GM19397 (cell line): ENCODE measurements around the gene KIAA1671.
"Not testable (repeated sequence)": the region's sequence is repeated elsewhere in the genome, so short reads cannot be mapped to it uniquely, and the experiment has no call there.

ENCODE experiments used
- ATAC-seq: cut with Tn5 transposase; IDR thresholded peaks from one replicate; pipeline ENCODE4 v1.9.1; 2021; ENCODE audit warnings: mild to moderate bottlenecking, moderate library complexity; ENCODE audit not compliant: unreplicated experiment

KIAA1671 gene

DNA sequence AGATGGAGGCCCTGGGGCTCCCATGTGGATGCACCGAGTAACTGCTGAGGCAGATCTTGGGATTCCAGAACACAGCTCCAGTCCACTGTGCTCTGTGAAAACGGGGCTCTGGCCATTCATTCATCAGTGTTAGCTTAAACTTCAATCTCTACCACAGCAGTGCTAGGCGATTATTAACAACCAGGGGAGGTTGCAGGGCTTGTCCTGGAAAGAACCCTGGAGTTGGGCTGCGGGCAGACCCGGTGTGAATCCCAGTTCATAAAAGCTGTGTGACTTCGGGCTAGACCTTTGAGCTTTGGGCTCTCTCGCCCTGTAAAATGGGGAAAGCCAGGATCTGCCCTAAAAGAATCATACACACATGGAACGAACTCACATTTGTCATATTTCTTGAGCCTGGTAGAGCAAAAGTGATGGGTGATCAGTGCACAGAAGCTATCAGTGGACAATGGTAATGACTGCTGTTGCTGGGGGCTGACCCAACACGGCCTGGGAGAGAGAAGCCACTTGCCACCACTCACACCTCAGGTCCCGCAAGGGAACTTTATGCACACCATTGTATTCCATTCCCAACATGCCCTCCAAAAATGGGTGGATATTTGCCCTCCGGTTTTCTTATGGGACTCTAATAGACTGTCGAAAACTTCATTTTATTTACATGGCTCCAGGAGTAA is 231.6 kb downstream of the KIAA1671 start:
- ATAC-seq, result no peak

DNA sequence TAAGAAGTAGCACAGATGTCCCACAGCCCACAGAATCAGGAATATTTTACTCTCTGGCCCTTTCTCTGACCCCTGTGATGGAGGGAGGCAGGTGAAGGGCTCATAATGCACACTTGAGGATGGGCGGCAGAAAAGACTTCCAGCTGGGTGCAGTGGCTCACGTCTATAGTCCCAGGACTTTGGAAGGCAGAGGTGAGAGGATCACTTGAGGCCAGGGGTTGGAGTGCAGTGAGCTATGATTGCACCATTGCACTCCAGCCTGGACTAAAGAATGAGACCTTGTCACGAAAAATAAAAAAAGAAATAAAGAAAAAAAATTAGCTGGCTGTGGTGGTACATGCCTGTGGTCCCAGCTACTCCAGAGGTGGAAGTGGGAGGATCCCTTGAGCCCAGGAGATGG is 233.6 kb downstream of the KIAA1671 start:
- no peak for ATAC-seq

DNA sequence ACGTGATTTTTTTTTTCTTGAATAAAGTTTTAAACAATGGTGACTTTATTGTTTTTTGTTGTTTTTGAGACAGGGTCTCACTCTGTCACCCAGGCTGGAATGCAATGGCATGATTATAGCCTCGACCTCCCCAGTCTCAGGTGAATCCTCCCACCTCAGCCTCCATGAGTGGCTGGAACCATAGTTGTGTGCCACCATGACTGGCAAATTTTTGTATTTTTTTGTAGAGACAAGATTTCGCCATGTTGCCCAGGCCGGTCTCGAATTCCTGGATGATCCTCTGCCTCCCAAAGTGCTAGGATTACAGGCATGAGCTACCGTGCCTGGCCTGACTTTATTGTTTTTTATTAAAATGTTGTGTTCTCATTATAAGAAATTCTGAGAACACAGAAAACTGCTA is 235.0 kb downstream of the KIAA1671 start:
- ATAC-seq, result no peak

DNA sequence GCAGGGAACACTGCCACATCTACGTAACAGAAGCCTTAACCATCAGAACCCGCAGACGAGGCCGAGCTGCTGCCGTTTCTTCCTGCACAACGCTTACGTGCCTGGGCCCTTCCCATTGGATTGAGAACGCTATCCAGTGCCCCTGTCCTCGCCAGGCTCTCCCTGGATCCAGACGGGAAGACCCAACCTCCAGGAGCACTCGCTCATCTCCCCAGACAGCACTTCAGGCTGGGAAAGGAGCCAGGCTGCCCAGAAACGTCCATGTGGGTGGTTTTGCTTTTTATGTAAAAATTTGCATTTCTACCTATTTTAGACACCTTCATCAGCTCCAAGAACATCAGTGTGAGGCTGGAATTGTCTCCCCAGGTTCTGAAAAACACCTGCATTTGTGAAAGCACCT is 239.9 kb downstream of the KIAA1671 start:
- ATAC-seq, result no peak

DNA sequence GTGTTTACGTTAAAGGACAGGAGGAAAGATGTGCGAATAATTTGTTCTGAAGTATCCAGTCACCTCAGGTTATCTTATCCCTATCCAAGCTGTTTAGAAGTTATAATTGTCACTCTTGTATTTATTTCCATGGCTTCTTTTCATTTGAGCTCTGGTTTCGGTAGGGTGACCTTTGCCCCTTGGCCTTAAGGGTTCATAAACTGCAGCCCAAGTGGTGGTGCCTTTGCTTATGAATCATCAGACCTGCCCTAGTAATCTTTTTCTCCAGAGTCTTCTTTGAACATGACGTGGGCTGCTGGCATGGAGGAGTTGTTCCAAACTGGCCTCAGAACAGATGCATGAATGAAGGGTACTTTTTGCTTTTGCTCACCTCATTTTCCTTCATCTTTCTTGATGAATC is 240.6 kb downstream of the KIAA1671 start:
- no peak for ATAC-seq

DNA sequence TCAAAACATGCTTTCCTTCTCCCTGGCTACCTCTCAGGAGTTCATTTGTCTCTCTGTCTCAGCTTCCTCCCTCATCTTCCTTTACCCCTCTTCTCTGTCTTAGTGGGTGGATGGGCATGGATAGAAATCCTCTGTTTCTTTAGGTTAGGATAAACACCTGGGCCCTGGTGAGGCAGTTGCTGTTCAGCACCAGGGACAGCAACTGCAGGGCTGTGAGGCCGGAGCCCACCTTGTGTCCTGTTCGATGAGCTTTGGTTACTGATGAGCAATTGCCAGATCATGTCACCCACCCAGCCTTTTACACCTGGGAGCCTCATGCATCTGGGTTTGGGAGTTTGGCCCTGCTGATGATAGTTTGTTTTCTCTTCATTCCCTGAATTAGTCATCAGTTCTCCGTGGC is 241.0 kb downstream of the KIAA1671 start:
- ATAC-seq, result no peak

DNA sequence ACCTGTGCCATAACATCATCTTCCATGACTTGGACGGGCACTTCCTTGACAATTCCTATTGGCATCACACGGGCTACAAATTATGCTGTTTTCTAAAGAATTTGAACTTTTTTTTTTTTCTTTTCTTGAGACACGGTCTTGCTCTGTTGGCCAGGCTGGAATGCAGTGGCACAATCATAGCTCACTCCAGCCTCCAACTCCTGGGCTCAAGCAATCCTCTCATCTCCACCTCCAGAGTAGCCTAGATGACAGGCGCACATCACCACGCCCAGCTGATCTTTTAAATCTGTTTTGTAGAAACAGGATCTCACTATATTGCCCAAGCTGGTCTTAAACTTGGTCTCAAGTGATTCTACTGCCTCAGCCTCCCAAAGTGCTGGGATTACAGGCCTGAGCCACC is 243.8 kb downstream of the KIAA1671 start:
- ATAC-seq, result no peak

DNA sequence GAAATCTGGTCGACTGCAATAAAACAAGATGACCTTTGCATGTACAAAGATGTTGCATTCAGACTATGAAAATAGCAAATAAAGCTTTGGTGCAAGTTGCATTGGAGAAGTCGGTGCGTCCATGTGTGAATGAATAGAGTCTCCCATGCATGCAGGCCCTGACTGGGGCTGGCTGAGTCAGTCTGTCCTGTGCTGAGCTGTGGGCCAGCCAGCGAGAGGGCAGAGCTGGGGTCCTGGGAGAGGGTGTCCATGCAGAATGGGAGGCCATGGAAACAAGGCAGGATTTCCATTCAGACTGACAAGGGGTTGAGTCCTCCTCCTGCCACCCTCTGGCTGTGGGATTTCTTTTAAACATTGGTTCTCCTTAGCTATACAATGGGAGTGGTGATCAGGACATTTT is 244.8 kb downstream of the KIAA1671 start:
- no peak for ATAC-seq

DNA sequence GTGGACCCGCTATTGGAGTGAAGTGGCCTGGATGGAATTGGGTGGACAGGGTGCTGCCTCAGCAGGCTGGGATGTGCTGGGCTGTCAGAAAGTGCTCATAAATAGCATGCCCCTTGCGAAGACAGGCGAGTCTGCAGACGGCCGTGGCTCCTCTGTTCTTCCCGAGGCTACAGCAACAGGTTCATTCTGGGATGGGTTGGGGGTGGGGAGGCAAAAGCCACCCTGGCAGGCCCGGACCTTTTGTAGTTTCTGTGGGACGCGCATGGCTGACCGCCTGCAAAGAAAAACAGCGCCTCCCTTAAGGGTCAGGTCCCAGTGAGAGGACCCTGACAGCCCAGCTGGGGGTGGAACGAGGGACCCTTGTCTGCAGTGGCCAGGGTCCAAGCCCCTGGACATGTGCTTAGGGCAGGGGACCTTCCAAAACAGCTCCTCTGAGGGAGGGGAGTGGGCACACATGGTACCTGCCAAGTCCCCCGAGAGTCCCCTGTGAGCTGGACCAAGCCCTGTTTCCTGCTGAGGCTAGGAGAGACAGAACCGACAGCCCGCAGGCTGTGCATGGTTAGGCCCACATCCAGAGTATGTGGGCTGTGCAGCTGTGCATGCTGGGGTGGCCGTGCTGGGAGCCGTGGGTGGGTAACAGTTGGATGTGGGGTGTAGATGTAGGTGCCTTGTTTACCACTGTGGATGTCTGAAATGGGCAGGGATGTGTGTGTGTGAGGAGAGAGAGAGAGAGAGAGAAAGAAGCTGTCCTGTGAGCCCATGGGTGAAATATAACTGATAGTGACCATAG is 247.4 kb downstream of the KIAA1671 start, which contains the start of gene CRYBB3:
TSS of gene CRYBB3 (plus strand) at position 128 of the 790 bp plus-strand sequence. CDS start 1,539 bp downstream, outside the sequence.
- no peak for ATAC-seq

DNA sequence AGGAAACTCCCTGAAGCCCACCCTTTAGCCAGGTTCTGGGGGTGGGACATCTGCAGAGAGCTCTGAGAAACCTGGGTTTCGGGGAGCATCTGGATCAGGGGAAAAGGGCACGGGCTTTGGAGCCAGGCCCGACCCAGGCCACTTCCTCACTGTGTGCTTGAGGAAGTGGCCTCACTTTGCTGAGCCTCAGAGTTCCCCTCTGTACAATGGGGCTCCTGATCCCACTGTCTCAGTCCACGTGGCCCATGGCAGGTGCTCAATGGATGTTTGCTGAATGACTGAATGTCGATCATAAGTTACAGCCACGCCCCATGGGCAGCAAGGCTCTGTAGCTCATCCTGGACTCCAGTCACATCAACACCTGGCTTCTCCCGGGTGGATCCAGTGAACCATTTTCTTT is 248.5 kb downstream of the KIAA1671 start:
- no peak for ATAC-seq

DNA sequence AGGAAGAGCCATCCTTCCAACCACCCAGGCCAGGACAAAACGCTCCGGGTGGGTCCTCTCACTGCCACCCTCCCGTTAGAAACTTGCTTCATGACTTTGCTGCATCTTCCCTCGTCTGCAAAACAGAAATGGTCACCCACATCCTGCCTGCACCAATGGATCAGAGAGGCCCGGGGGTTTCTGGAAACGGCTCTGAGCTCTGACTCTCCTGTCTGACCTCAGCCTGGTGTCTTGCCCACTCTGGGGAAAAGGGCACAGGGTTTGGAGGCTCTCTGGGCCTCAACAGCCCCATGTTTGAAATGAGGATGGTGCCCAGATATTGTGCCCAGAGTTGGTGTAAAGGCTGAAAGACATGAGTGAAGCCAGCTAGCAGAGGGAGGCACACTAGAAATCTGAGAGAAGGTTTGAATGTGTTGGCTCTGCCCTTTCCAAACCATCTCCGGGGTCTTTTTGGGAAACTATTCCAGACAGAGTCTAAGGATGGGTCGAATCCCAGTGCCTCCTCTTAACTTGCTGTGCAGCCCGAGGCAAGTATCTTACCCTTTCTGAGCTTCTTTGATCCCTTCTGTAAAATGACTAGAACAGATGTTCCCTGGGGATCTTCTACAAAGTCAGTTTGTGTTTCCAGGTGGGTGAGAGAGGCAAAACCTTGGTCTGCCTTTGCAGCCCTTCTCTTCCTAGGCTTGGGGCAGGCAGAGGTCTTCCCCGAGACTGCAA is 249.2 kb downstream of the KIAA1671 start:
- ATAC-seq, result no peak

DNA sequence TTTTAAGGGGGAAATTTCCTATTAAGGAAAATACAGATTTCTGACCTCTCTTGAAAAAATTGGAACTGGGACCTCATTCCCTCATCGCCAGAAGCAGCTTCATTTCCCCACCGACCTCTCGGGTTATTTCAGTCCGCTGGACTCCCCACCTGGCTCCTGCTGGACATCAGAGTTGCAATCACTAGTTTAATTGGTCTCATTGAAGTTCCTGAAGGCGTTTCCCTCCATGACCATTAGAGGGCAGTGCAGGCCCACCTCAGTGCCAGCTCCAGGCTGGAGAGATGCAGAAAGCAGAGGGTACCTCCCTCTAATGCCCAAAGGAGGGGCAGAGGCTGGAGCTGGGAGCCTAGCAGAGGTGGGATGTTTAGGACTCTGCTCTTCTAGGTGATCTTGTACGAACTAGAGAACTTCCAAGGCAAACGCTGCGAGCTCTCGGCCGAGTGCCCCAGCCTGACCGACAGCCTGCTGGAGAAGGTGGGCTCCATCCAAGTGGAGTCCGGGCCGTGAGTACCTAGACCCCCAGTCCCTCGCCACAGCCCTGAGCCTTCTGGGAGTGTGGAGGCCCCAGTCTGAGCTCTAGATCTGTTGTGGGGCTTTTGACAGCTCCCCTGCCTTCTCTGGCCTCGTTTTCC is 249.9 kb downstream of the KIAA1671 start:
- ATAC-seq, result no peak

DNA sequence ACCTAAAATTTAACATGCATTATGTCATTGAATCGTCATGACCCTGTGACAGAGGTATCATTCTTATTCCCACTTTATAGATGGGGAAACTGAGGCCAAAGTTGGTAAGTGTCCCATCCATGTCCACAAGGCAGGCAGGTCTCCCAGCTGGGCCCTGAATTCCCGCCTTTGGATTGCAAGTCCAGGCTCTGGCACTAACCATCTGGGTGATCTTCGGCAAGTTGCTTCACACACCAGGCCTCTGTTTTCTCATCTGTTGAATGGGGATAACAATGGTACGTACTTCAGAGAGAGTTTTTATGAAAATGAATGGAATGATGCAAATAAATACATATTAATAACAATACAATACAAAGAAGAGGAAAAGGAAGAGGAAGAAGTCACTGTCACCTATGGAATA is 250.6 kb downstream of the KIAA1671 start:
- ATAC-seq, result no peak

DNA sequence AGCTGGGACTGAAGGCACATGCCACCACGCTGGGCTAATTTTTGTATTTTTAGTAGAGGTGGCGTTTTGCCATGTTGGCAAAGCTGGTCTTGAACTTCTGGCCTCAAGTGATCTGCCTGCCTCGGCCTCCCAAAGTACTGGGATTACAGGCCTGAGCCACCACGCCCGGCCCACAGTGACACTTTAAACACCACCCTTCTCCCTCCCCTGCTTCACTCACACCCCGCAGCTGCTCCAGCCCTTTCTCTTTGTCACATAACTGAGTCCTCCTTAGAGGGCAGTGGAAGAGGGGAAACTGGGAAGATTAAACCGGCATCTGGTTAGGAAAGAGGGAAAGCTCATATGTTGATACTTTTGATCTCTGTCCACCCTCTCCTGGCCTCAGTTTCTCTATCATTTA is 252.0 kb downstream of the KIAA1671 start:
- not testable (repeated sequence) for ATAC-seq

DNA sequence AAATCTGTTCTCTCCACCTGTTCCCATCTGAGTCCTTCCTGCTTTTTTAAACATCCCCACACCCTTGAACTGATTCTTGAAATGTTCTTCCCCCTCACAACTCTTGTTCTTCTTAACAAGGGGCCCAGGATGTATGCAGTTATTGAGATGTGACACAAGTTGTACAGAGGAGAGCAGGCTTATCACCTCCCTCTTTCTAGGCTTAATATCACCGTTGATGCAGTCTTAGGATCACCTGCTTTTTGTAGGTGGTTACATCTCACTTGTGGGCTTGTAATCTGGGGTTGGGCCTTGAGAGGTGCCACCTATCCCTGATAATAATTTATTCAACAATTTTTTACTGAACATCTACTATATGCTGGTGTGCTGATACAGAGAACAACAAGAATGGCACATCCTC is 253.3 kb downstream of the KIAA1671 start:
- ATAC-seq, result no peak

DNA sequence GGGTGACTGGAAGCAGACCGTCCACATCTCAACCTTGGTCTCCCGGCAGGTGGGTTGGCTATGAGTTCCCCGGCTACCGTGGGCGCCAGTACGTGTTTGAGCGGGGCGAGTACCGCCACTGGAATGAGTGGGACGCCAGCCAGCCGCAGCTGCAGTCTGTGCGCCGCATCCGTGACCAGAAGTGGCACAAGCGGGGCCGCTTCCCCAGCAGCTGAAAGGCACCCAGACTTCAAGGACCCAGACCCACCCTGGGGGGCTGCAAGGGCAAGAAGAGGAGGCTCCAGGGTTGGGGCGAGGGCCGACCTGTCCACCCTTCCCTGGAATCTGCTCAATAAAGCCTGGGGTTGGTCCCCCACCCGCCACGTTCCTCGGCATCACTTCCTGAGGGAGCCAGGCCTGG is 254.5 kb downstream of the KIAA1671 start:
- no peak for ATAC-seq

DNA sequence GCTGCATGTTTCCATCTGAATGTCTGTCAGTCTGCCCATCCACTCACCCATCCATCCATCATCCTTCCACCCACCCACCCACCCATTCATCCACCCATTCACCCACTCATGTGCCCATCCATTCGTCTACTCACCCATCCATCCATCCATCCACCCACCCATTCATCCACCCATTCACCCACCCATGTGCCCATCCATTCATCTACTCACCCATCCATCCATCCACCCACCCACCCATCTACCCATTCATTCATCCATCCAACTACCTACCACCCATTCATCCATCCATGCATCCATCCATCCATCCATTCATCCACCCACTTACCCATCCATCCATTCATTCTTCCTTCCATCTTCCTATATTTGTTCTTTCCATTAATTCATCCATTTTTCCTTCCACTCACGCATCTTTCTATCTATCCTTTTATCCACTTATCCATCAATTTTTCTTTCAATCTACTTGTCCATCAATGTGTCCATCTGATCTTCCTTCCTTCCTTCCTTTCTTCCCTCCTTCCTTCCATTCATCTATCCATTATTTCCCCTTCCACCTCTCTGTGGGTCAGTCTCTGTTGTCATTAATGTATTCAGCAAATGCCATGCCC is 255.1 kb downstream of the KIAA1671 start:
- no peak for ATAC-seq

DNA sequence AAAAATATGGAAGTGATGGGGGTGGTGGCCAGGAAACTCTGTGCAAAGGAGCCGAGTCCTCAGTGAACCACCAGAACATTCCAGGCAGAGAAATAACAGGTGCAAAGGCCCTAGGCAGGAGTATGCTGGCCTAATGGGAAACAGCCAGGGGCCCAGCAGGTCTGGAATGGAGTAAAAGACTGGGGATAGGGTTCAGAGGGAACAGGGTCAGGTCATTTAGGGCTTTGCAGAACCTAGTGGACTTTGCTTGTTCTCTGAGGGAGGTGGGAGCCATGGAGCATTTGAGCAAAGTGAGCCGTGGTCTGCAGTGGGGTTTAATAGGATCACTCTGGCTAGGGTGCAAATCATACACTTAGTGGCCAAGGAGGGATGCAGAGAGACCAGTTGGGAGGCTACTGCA is 255.8 kb downstream of the KIAA1671 start:
- no peak for ATAC-seq

DNA sequence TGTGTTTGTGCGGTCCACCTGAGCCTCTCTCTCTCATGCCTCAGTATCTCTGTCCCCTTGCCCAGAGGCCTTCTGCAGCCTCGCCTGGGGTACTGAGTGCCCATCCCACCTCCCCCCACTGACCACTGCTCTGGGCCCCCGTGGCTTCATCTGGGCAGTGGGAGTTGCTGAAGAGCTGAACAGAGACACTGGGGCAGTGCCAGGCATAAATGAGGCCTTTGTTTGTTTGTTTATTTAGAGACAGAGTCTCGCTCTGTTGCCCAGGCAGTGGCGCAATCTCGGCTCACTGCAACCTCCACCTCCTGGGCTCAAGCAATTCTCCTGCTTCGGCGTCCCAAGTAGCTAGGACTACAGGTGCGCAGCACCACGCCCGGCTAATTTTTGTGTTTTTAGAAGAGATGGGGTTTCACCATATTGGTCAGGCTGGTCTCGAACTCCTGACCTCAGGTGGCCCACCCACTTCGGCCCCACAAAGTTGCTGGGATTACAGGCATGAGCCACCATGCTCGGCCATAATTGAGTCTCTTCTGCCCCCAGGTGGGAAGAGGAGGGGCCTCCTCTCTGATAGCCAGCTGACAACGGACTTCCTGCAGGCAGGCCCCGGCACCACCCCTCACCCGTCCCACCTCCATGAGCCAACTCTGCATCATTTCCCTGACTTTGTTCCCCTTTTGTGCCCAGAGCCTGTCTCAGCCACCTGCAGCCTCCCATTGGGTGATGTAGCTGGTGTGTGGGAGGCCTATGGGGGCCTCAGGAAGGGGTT is 256.4 kb downstream of the KIAA1671 start:
- ATAC-seq, result no peak

DNA sequence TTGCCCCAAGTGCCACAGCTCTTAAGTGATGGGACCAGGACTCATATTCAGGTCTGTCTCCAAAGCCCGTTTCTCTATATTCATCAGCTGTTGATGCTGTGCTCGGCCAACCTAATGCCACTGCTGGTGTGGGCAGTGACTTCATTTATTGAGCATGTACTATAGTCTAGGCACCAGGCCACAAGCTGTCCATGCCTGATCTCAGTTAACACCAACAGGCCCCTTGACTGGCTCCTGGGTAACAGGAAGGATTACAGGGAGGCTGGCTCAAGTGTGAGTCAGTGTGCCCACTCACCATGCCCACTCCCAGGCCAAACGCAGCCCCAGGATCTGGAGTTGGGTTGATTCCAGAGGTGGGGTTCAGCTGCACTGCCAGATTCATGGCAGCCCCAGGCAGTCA is 258.3 kb downstream of the KIAA1671 start:
- ATAC-seq, result no peak
